H1 (cell line): Measurements from ENCODE around the gene TRAPPC2L. TPM values are rescaled to one million over a fixed set of nuclear protein-coding genes. Genes with fewer than 3 reads are reported as not detected.

ENCODE experiments used
- CBX5 ChIP-seq: fragments of 300-800, 300-1000 bp; sonication (generic); IDR thresholded peaks from 2 replicates; pipeline ENCODE4 v1.7.1; 2016; ENCODE audit warnings: antibody characterized with exemption, low read length, low read depth
- CBX8 ChIP-seq: fragments of 300-800, 300-1000 bp; sonication (generic); IDR thresholded peaks from 2 replicates; pipeline ENCODE4 v1.7.1; 2016; ENCODE audit warnings: low read depth, low read length, borderline replicate concordance
- CHD1 ChIP-seq: IDR thresholded peaks from 2 replicates; pipeline ENCODE4 v1.6.1; 2012; ENCODE audit warnings: low read depth, low read length, improper control_type of control experiment
- CREB1 ChIP-seq: IDR thresholded peaks from 2 replicates; pipeline ENCODE4 v1.6.1; 2012; ENCODE audit warnings: inconsistent platforms
- EP300 ChIP-seq, 2 experiments: IDR thresholded peaks; 1 replicate in 1 of 2; 2 replicates in 1 of 2; pipeline ENCODE4 v1.6.1; 2011 to 2012; ENCODE audit warnings: low read depth in 2 of 2, low read length in 2 of 2, mild to moderate bottlenecking in 2 of 2, borderline replicate concordance in 1 of 2, inconsistent platforms in 1 of 2, moderate library complexity in 1 of 2
- GTF2F1 ChIP-seq: IDR thresholded peaks from 2 replicates; pipeline ENCODE4 v1.6.1; 2012; ENCODE audit warnings: low read depth, low read length, improper control_type of control experiment, borderline replicate concordance
- HDAC2 ChIP-seq, 2 experiments: fragments of 300-600 bp in 1 of 2; sonication (generic) in 1 of 2; IDR thresholded peaks; 2 replicates each; pipeline ENCODE4 v1.6.1; 2011 to 2012; ENCODE audit warnings: low read depth in 2 of 2, low read length in 2 of 2, mild to moderate bottlenecking in 2 of 2, moderate library complexity in 2 of 2, borderline replicate concordance in 1 of 2, inconsistent platforms in 1 of 2
- PHF8 ChIP-seq: fragments of 200-600 bp; sonication (generic); conservative IDR thresholded peaks from 2 replicates; pipeline ENCODE4 v1.7.1; 2012; ENCODE audit warnings: low read depth, mild to moderate bottlenecking, inconsistent platforms, low read length, moderate library complexity
- POLR2AphosphoS5 ChIP-seq: IDR thresholded peaks from 2 replicates; pipeline ENCODE4 v1.6.1; 2011; ENCODE audit warnings: low read depth, low read length
- RXRA ChIP-seq: IDR thresholded peaks from 2 replicates; pipeline ENCODE4 v1.6.1; 2011; ENCODE audit warnings: low read depth, mild to moderate bottlenecking, low read length, moderate library complexity; ENCODE audit not compliant: insufficient read depth
- polyA plus RNA-seq, 7 experiments: library from polyadenylated mRNA; depleted of rRNA in 3 of 7; stranded (reverse) in 5 of 7; unstranded in 2 of 7; fragments of >200 nt in 5 of 7; fragments of 200-250 nt in 2 of 7; gene quantifications; 1 replicate in 5 of 7; 2 replicates in 1 of 7; 4 replicates in 1 of 7; pipeline versions ENCODE4 v1.2.1 to v1.2.3, GENCODE V29; 2011 to 2013; ENCODE audit warnings: missing spikeins in 2 of 7, mixed read lengths in 2 of 7
- total RNA-seq: library from RNA; stranded (reverse); fragmentation: NEBNext Ultra II Directional; extraction: Animal tissue kit (Norgen Biotek cat#: 25700); gene quantifications from 2 replicates; pipeline ENCODE4 v1.2.1, GENCODE V29; 2021

Gene TRAPPC2L
- total and polyA plus RNA-seq, 2 of the 8 experiments (the other 6 are each of a cell fraction or from before 2014, with no cell fraction given), result 98.7 to 133 TPM

GRCh38 chr16:88811769-88812512, 45.0 kb upstream of the TRAPPC2L start, which contains the start of gene APRT (continued):
- TF ChIP-seq CHD1, result no peak
- peak in 1 of 2 experiments; percentile 16; a peak in 1 of 4 replicates for TF ChIP-seq HDAC2 (IDR thresholded peaks at IDR 0.05; ENCODE audit: borderline replicate concordance in 1 of 2, low read depth in 2 of 2, low read length in 2 of 2)
- peak; percentile 85 for TF ChIP-seq POLR2AphosphoS5
- peak; percentile 82; the same call in 1 of the 2 replicates for TF ChIP-seq PHF8
- TF ChIP-seq CBX8, result no peak
- no peak for TF ChIP-seq EP300 (IDR thresholded peaks at IDR 0.05; ENCODE audit: borderline replicate concordance in 1 of 2, low read depth in 2 of 2, low read length in 2 of 2)
- peak; percentile 74 for TF ChIP-seq CREB1
- TF ChIP-seq RXRA, result no peak
- no peak for TF ChIP-seq CBX5
- no peak for TF ChIP-seq GTF2F1
